ENCODE measurements around the gene SLC4A5. TPM values are rescaled to one million over a fixed set of nuclear protein-coding genes. Genes with fewer than 3 reads are reported as not detected.
"Not testable (repeated sequence)": the region's sequence is repeated elsewhere in the genome, so short reads cannot be mapped to it uniquely, and the experiment has no call there.

The SLC4A5 gene
- polyA plus RNA-seq, 1 of the 3 experiments (the other 2 are of a cell fraction), result 0.25 TPM

GRCh38 chr2:74232426-74232825 lies 110.8 kb downstream of the SLC4A5 start:
- Histone ChIP-seq H3K27ac (ENCODE audit: low read depth in 2 of 2, low read length in 1 of 2) (no peak overlapping the region), H4K20me1 (ENCODE audit: insufficient read depth) (no peaks in the 10 kb centered on the region), H3K9ac (no peak overlapping the region), H3K4me1 (ENCODE audit: control insufficient read depth in 1 of 2, insufficient read depth in 2 of 2, low read depth in 1 of 2, low read length in 1 of 2) (no peaks in the 10 kb centered on the region), H3K9me3 (no peaks in the 10 kb centered on the region), H3K36me3 (replicated peaks in 1 of 2; ENCODE audit: control insufficient read depth in 1 of 2, insufficient read depth in 2 of 2, low read length in 1 of 2) (no peaks in the 10 kb centered on the region), H3F3A (replicated peaks; ENCODE audit: insufficient read depth) (no peaks in the 10 kb centered on the region), H3K79me2 (ENCODE audit: insufficient read depth) (no peaks in the 10 kb centered on the region), H3K27me3 (ENCODE audit: insufficient read depth) (no peaks in the 10 kb centered on the region), H3K9me2 (no peaks in the 10 kb centered on the region), H3K4me2 (no peak overlapping the region), H3K4me3 (ENCODE audit: low read depth in 2 of 2, low read length in 1 of 2) (no peak overlapping the region), H2AFZ (ENCODE audit: low read depth) (no peak overlapping the region)
- WGBS (ENCODE audit: low lambda C conversion rate), result 77% methylated on average over 4 of the region's 6 CpGs
- ChIA-PET POLR2A (no interaction called here), CTCF (interaction anchor here (0.8 kb wide), 1 partner anchor 17 kb away, joined by 3 read pairs; no protein-coding TSS in a partner anchor)
- DNase-seq, result peak; percentile 5
- TF ChIP-seq EZH2phosphoT487 (IDR thresholded peaks at IDR 0.05; ENCODE audit: borderline replicate concordance, low read depth), result no peak
- TF ChIP-seq, protein P1, sequence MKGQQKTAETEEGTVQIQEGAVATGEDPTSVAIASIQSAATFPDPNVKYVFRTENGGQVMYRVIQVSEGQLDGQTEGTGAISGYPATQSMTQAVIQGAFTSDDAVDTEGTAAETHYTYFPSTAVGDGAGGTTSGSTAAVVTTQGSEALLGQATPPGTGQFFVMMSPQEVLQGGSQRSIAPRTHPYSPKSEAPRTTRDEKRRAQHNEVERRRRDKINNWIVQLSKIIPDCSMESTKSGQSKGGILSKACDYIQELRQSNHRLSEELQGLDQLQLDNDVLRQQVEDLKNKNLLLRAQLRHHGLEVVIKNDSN (IDR thresholded peaks at IDR 0.05; ENCODE audit: borderline replicate concordance, low read depth), result no peak
- TF ChIP-seq TAF1 (IDR thresholded peaks at IDR 0.05; ENCODE audit: borderline replicate concordance, low read depth, low read length), result no peak
- no peak for TF ChIP-seq NRF1 (IDR thresholded peaks at IDR 0.05; ENCODE audit: low read depth, low read length)
- TF ChIP-seq, protein P2, sequence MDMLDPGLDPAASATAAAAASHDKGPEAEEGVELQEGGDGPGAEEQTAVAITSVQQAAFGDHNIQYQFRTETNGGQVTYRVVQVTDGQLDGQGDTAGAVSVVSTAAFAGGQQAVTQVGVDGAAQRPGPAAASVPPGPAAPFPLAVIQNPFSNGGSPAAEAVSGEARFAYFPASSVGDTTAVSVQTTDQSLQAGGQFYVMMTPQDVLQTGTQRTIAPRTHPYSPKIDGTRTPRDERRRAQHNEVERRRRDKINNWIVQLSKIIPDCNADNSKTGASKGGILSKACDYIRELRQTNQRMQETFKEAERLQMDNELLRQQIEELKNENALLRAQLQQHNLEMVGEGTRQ (IDR thresholded peaks at IDR 0.05; ENCODE audit: borderline replicate concordance, low read depth, low read length), result no peak
- TF ChIP-seq MXI1 (IDR thresholded peaks at IDR 0.05; ENCODE audit: low read depth, low read length), result no peak

- POLR2A ChIA-PET; H2AFZ ChIP-seq (ENCODE audit: low read depth): not testable (repeated sequence)
Measured at GRCh38 chr2:74229865-74230264, 113.4 kb downstream of the SLC4A5 start.

GRCh38 chr2:74228772-74229171 lies 114.4 kb downstream of the SLC4A5 start:
- CTCF ChIA-PET, result interaction anchor here (0.8 to 1.0 kb wide), 2 partner anchors 21 to 30 kb away, joined by 3 to 4 read pairs; partner anchors contain the start of gene MTHFD2
- Histone ChIP-seq H3K9ac (no peak overlapping the region), H3K4me2 (no peak overlapping the region), H3K9me3 (no peaks in the 10 kb centered on the region), H3K36me3 (replicated peaks in 1 of 2; ENCODE audit: control insufficient read depth in 1 of 2, insufficient read depth in 2 of 2, low read length in 1 of 2) (no peaks in the 10 kb centered on the region), H3K4me1 (ENCODE audit: control insufficient read depth in 1 of 2, insufficient read depth in 2 of 2, low read depth in 1 of 2, low read length in 1 of 2) (no peaks in the 10 kb centered on the region; a peak in 1 of 4 replicates), H3K4me3 (ENCODE audit: low read depth in 2 of 2, low read length in 1 of 2) (no peak overlapping the region), H3K9me2 (no peaks in the 10 kb centered on the region), H2AFZ (ENCODE audit: low read depth) (no peak overlapping the region), H4K20me1 (ENCODE audit: insufficient read depth) (no peaks in the 10 kb centered on the region), H3K27ac (ENCODE audit: low read depth in 2 of 2, low read length in 1 of 2) (no peak overlapping the region), H3K27me3 (ENCODE audit: insufficient read depth) (no peaks in the 10 kb centered on the region), H3K79me2 (ENCODE audit: insufficient read depth) (no peaks in the 10 kb centered on the region), H3F3A (replicated peaks; ENCODE audit: insufficient read depth) (peaks cover under 1% of the 10 kb centered on the region)
- 90% methylated on average over 4 of the region's 4 CpGs for WGBS (ENCODE audit: low lambda C conversion rate)
- POLR2A ChIA-PET, result no interaction called here
- peak; percentile 6 for DNase-seq
- TF ChIP-seq ELF1 (IDR thresholded peaks at IDR 0.05), result no peak
- TF ChIP-seq, protein P3, sequence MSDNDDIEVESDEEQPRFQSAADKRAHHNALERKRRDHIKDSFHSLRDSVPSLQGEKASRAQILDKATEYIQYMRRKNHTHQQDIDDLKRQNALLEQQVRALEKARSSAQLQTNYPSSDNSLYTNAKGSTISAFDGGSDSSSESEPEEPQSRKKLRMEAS (IDR thresholded peaks at IDR 0.05; ENCODE audit: low read depth), result no peak
- no peak for TF ChIP-seq PBX3 (IDR thresholded peaks at IDR 0.05)
- TF ChIP-seq RFX5 (IDR thresholded peaks at IDR 0.05; ENCODE audit: low read length), result no peak

More at GRCh38 chr2:74229865-74230264, 113.4 kb downstream of the SLC4A5 start:
- not testable (repeated sequence) for H3K9me2 ChIP-seq; H3K79me2 ChIP-seq (ENCODE audit: insufficient read depth); H3K27me3 ChIP-seq (ENCODE audit: insufficient read depth); H3K4me1 ChIP-seq (ENCODE audit: control insufficient read depth in 1 of 2, insufficient read depth in 2 of 2, low read depth in 1 of 2, low read length in 1 of 2); H3K4me3 ChIP-seq (ENCODE audit: low read depth in 2 of 2, low read length in 1 of 2); H4K20me1 ChIP-seq (ENCODE audit: insufficient read depth); H3K4me2 ChIP-seq; H3K9ac ChIP-seq; H3K36me3 ChIP-seq (replicated peaks in 1 of 2; ENCODE audit: control insufficient read depth in 1 of 2, insufficient read depth in 2 of 2, low read length in 1 of 2); H3K27ac ChIP-seq (ENCODE audit: low read depth in 2 of 2, low read length in 1 of 2); H3K9me3 ChIP-seq; H3F3A ChIP-seq (replicated peaks; ENCODE audit: insufficient read depth); DNase-seq
- CTCF ChIA-PET, result interaction anchor here (0.8 kb wide), 1 partner anchor 20 kb away, joined by 4 read pairs; no protein-coding TSS in a partner anchor
- WGBS (ENCODE audit: low lambda C conversion rate), result 65% methylated on average over 5 of the region's 5 CpGs
